SK-N-SH (cell line): ENCODE measurements around the gene FBXW8. TPM values are rescaled to one million over a fixed set of nuclear protein-coding genes. Genes with fewer than 3 reads are reported as not detected.

Experiments used
- CTCF ChIA-PET: fragments of 300-600, 350-600 bp; formaldehyde crosslinking; extraction: SDS; loops from one replicate; lab custom pipeline; 2021; lab: Yijun Ruan, JAX
- POLR2A ChIA-PET: fragments of 350-600 bp; sonication (Branson Sonifier 250); formaldehyde crosslinking; extraction: SDS; loops from one replicate; lab custom pipeline; 2020; ENCODE audit warnings: antibody characterized with exemption, inconsistent platforms; lab: Yijun Ruan, JAX
- DNase-seq: peaks from one replicate; pipeline ENCODE4 v3.0.0; 2012
- H2AFZ ChIP-seq: fragments of 200-600 bp; sonication (generic); 2 replicates; pipeline ENCODE4 v1.8.1; 2016; ENCODE audit warnings: antibody characterized with exemption, mild to moderate bottlenecking, low read depth
- H3F3A ChIP-seq: fragments of 200-600 bp; sonication (generic); replicated peaks from 2 replicates; pipeline ENCODE3; 2016; ENCODE audit warnings: antibody characterized with exemption, mild to moderate bottlenecking; ENCODE audit not compliant: insufficient read depth
- H3K27ac ChIP-seq, 2 experiments: fragments of 200-500 bp in 1 of 2; fragments of 200-600 bp in 1 of 2; sonication (Bioruptor generic) in 1 of 2; sonication (generic), shearing (Covaris generic) in 1 of 2; 2 replicates each; pipeline versions ENCODE4 v1.5.1 to v1.6.1; 2014 to 2016; ENCODE audit warnings: low read depth in 2 of 2, inconsistent platforms in 1 of 2, low read length in 1 of 2, mild to moderate bottlenecking in 1 of 2, mixed read lengths in 1 of 2
- H3K27me3 ChIP-seq: fragments of 200-600 bp; sonication (generic), shearing (Covaris generic); 2 replicates; pipeline ENCODE4 v1.6.1; 2016; ENCODE audit warnings: mixed run types; ENCODE audit not compliant: insufficient read depth
- H3K36me3 ChIP-seq, 2 experiments: fragments of 200-500 bp in 1 of 2; fragments of 200-600 bp in 1 of 2; sonication (Bioruptor generic) in 1 of 2; sonication (generic) in 1 of 2; replicated peaks in 1 of 2; 2 replicates each; pipeline versions ENCODE3 to v1.5.1; 2014 to 2016; ENCODE audit warnings: low read length in 1 of 2, mild to moderate bottlenecking in 1 of 2; ENCODE audit not compliant: insufficient read depth in 2 of 2, control insufficient read depth in 1 of 2
- H3K4me1 ChIP-seq, 2 experiments: fragments of 200-500 bp in 1 of 2; fragments of 200-600 bp in 1 of 2; sonication (Bioruptor generic) in 1 of 2; sonication (generic), shearing (Covaris generic) in 1 of 2; 2 replicates each; pipeline versions ENCODE4 v1.5.1 to v1.6.1; 2014 to 2016; ENCODE audit warnings: low read depth in 1 of 2, low read length in 1 of 2, mixed run types in 1 of 2; ENCODE audit not compliant: insufficient read depth in 2 of 2, control insufficient read depth in 1 of 2
- H3K4me2 ChIP-seq: fragments of 200-600 bp; sonication (generic), shearing (Covaris generic); 2 replicates; pipeline ENCODE4 v1.6.1; 2017; ENCODE audit warnings: mixed run types
- H3K4me3 ChIP-seq, 2 experiments: fragments of 200-500 bp in 1 of 2; fragments of 200-600 bp in 1 of 2; sonication (Bioruptor generic) in 1 of 2; sonication (generic), shearing (Covaris generic) in 1 of 2; 2 replicates each; pipeline versions ENCODE4 v1.5.1 to v1.8.1; 2014 to 2016; ENCODE audit warnings: low read depth in 2 of 2, inconsistent platforms in 1 of 2, low read length in 1 of 2, mild to moderate bottlenecking in 1 of 2, mixed read lengths in 1 of 2, moderate library complexity in 1 of 2
- H3K79me2 ChIP-seq: fragments of 200-600 bp; sonication (generic); 2 replicates; pipeline ENCODE4 v1.8.1; 2017; ENCODE audit warnings: mild to moderate bottlenecking; ENCODE audit not compliant: insufficient read depth
- H3K9ac ChIP-seq: fragments of 200-600 bp; sonication (generic); 2 replicates; pipeline ENCODE4 v1.6.1; 2017; ENCODE audit warnings: mixed run types
- H3K9me2 ChIP-seq: fragments of 200-600 bp; sonication (generic); 2 replicates; pipeline ENCODE4 v1.6.1; 2017; ENCODE audit warnings: mixed run types
- H3K9me3 ChIP-seq: fragments of 200-600 bp; sonication (generic); 2 replicates; pipeline ENCODE4 v1.6.1; 2017; ENCODE audit warnings: mixed run types, mild to moderate bottlenecking, moderate library complexity
- H4K20me1 ChIP-seq: fragments of 200-600 bp; sonication (generic); 2 replicates; pipeline ENCODE4 v1.6.1; 2017; ENCODE audit warnings: mild to moderate bottlenecking, mixed run types; ENCODE audit not compliant: insufficient read depth
- CHD2 ChIP-seq: fragments of 150-350 bp; IDR thresholded peaks from 2 replicates; pipeline ENCODE4 v1.6.1; 2018; ENCODE audit warnings: low read length; ENCODE audit not compliant: partially characterized antibody
- ELF1 ChIP-seq: IDR thresholded peaks from 2 replicates; pipeline ENCODE4 v1.4.0; 2012
- EP300 ChIP-seq, 2 experiments: IDR thresholded peaks; 2 replicates each; pipeline versions ENCODE4 v1.4.0 to v1.6.1; 2012; ENCODE audit warnings: borderline replicate concordance in 1 of 2, low read depth in 1 of 2, low read length in 1 of 2
- FOXM1 ChIP-seq: IDR thresholded peaks from 2 replicates; pipeline ENCODE4 v1.4.0; 2012; ENCODE audit warnings: low read depth, mild to moderate bottlenecking
- GATA2 ChIP-seq: sonication (generic); formaldehyde crosslinking; IDR thresholded peaks from 2 replicates; pipeline ENCODE4 v1.5.0; 2020; ENCODE audit warnings: mild to moderate bottlenecking, missing genetic modification reagents
- IRF3 ChIP-seq: fragments of 150-350 bp; IDR thresholded peaks from 2 replicates; pipeline ENCODE4 v1.6.1; 2016; ENCODE audit warnings: mild to moderate bottlenecking, low read depth, low read length
- JUND ChIP-seq: IDR thresholded peaks from 2 replicates; pipeline ENCODE4 v1.4.0; 2012
- MEF2A ChIP-seq: IDR thresholded peaks from 2 replicates; pipeline ENCODE4 v1.4.0; 2012; ENCODE audit warnings: low read depth, borderline replicate concordance
- NFIC ChIP-seq: IDR thresholded peaks from 2 replicates; pipeline ENCODE4 v1.4.0; 2012; ENCODE audit warnings: borderline replicate concordance
- NRF1 ChIP-seq: IDR thresholded peaks from 2 replicates; pipeline ENCODE4 v1.6.1; 2012; ENCODE audit warnings: low read depth, mild to moderate bottlenecking, low read length
- RCOR1 ChIP-seq: fragments of 150-350 bp; IDR thresholded peaks from 2 replicates; pipeline ENCODE4 v1.6.1; 2017; ENCODE audit warnings: antibody characterized with exemption, low read length
- REST ChIP-seq: IDR thresholded peaks from 2 replicates; pipeline ENCODE4 v1.6.1; 2012; ENCODE audit warnings: mild to moderate bottlenecking, low read depth, low read length, moderate library complexity
- RFX5 ChIP-seq: IDR thresholded peaks from 2 replicates; pipeline ENCODE4 v1.6.1; 2012; ENCODE audit warnings: mild to moderate bottlenecking, improper control_type of control experiment, low read length
- RXRA ChIP-seq: IDR thresholded peaks from 2 replicates; pipeline ENCODE4 v1.4.0; 2012; ENCODE audit warnings: low read depth, mild to moderate bottlenecking, borderline replicate concordance
- TAF1 ChIP-seq: IDR thresholded peaks from 2 replicates; pipeline ENCODE4 v1.6.1; 2012; ENCODE audit warnings: low read depth, mild to moderate bottlenecking, low read length, moderate library complexity, borderline replicate concordance
- TCF12 ChIP-seq: IDR thresholded peaks from 2 replicates; pipeline ENCODE4 v1.4.0; 2012
- WGBS: methylation state at CpG from one replicate; pipeline ENCODE4 v1.1.6; 2017; ENCODE audit warnings: low lambda C conversion rate; 5-methylcytosine and 5-hydroxymethylcytosine counted together
- polyA plus RNA-seq, 3 experiments: library from polyadenylated mRNA; depleted of rRNA; stranded (reverse); fragments of >200 nt; gene quantifications; 2 replicates each; pipeline ENCODE4 v1.2.3, GENCODE V29; 2012

The FBXW8 gene
- polyA plus RNA-seq, 1 of the 3 experiments (the other 2 are of a cell fraction): 15.6 TPM

GRCh38 chr12:116959845-116960514 lies 49.2 kb downstream of the FBXW8 start (continued):
- TF ChIP-seq IRF3 (no peak), GATA2 (CRISPR knock-in tag) (peak; percentile 92), TCF12 (peak; percentile 47; the same call in 1 of the 2 replicates), FOXM1 (no peak), RFX5 (0 out of 2 replicates have a peak, but pooled peaks have one; percentile 51)

GRCh38 chr12:116962197-116962596 lies 51.4 kb downstream of the FBXW8 start:
- CTCF ChIA-PET: interaction anchor here (0.8 kb wide), 1 partner anchor 12 kb away, joined by 4 read pairs; no protein-coding TSS in a partner anchor
- no peaks in the 10 kb centered on the region for H3K9me2 ChIP-seq
- no peak overlapping the region for H3K4me3 ChIP-seq
- H3K4me1 ChIP-seq: peaks cover 4 to 62% of the 10 kb centered on the region in 2 experiments; a peak in 3 of 4 replicates
- H3K79me2 ChIP-seq: peaks cover 46% of the 10 kb centered on the region; the same call in 1 of the 2 replicates
- TF ChIP-seq RXRA (no peak), NRF1 (no peak), REST (no peak), TAF1 (no peak), CHD2 (no peak), EP300 (IDR thresholded peaks at IDR 0.05; ENCODE audit: borderline replicate concordance in 1 of 2, low read depth in 1 of 2, low read length in 1 of 2) (no peak), ELF1 (no peak), IRF3 (no peak), GATA2 (CRISPR knock-in tag) (no peak), RCOR1 (no peak), FOXM1 (no peak), JUND (no peak), RFX5 (no peak), MEF2A (no peak), NFIC (no peak)
- TF ChIP-seq, all 33 proteins: peak for 0
- Histone ChIP-seq H4K20me1 (peaks cover 33% of the 10 kb centered on the region; the same call in 1 of the 2 replicates), H3K36me3 (peaks cover 29 to 32% of the 10 kb centered on the region in 2 experiments), H2AFZ (no peak overlapping the region), H3K9ac (no peak overlapping the region), H3F3A (no peaks in the 10 kb centered on the region), H3K27ac (peak overlapping the region in 1 of 2 experiments; percentile 94; a peak in 2 of 4 replicates), H3K9me3 (no peaks in the 10 kb centered on the region), H3K27me3 (no peaks in the 10 kb centered on the region), H3K4me2 (no peak overlapping the region)
- no peak for DNase-seq
- POLR2A ChIA-PET: no interaction called here
- WGBS: 95% methylated on average over 4 of the region's 4 CpGs
